Peyer's patch (tissue), 4 donors: ENCODE measurements around the gene RTN4IP1. TPM values are rescaled to one million over a fixed set of nuclear protein-coding genes. Genes with fewer than 3 reads are reported as not detected.

Source experiments
- DNase-seq, 3 donors: peaks; one replicate each; pipeline ENCODE4 v3.0.0-alpha.2; 2017 to 2019
- H3K27ac ChIP-seq, 4 donors: fragments of 200-600 bp; sonication (generic); one replicate each; pipeline ENCODE4 v1.5.1; 2016 to 2019
- H3K27me3 ChIP-seq, 2 donors: fragments of 200-600 bp; sonication (generic); one replicate each; pipeline ENCODE4 v1.5.1; 2019
- H3K36me3 ChIP-seq, 3 donors: fragments of 200-600 bp; sonication (generic); one replicate each; pipeline ENCODE4 v1.5.1; 2016 to 2019
- H3K4me1 ChIP-seq, 4 donors: fragments of 200-600 bp; sonication (generic); one replicate each; pipeline ENCODE4 v1.5.1; 2016 to 2019
- H3K4me3 ChIP-seq, 4 donors: fragments of 200-600 bp; sonication (generic); 1 replicate in 3 of 4; 2 replicates in 1 of 4; pipeline ENCODE4 v1.5.1; 2016 to 2019; ENCODE audit warnings: mild to moderate bottlenecking in 1 of 4
- H3K9me3 ChIP-seq, 4 donors: fragments of 200-600 bp; sonication (generic); one replicate each; pipeline ENCODE4 v1.5.1; 2016 to 2019; ENCODE audit warnings: mild to moderate bottlenecking in 1 of 4
- POLR2A ChIP-seq, 2 donors: fragments of 450-650 bp; IDR thresholded peaks; one replicate each; pipeline ENCODE4 v1.5.1; 2017; ENCODE audit warnings: antibody characterized with exemption in 2 of 2, mild to moderate bottlenecking in 2 of 2, moderate library complexity in 2 of 2
- total RNA-seq, 4 donors: library from RNA; depleted of rRNA; stranded (reverse); fragments of >200 nt; gene quantifications; one replicate each; pipeline ENCODE4 v1.1.0, GENCODE V29; 2016
- TF ChIP-seq, protein P1 (sequence below), 6 experiments: fragments of 450-650 bp in 4 of 6; fragments of 200-600 bp in 2 of 6; sonication (generic) in 1 of 6; IDR thresholded peaks; one replicate each; pipeline ENCODE4 v1.5.1; 2017 to 2019; ENCODE audit warnings: antibody characterized with exemption in 6 of 6, mild to moderate bottlenecking in 3 of 6, moderate library complexity in 1 of 6

The RTN4IP1 gene
- total RNA-seq, 4 donors from 2014 or later: 4.1 to 6.3 (median 5.1) TPM

DNA sequence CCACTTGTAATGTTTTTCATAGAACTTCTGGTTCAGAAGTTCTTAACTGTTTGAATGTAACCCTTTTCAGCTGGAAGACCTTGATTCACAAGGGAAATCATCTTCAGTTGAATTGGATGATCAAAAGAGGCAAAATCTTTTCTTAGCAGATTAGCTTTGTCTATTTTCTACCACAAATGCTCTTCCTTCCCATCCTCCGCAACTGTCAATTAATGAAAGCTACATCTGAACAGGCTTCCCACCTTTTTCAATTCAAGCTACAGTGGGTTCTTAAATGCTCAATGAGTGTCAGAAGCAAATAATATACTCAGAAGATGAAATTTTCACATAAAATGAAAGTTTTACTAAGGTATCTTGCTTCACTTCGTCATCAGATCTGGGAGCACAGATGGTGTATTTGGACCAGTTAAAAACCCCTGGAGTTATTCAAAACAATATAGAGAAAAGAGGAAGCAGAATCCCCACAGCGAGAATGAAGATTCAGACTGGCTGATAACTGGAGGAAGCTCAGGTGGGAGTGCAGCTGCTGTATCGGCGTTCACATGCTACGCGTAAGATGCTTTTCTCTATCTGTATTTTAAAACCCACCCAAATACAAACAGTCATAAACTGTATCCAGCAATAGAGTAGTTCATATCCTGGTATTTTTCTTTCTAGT lies 19.5 kb upstream of the RTN4IP1 start:
- Histone ChIP-seq H3K4me3 (peak overlapping the region in 2 of 4 donors; percentile 3 to 32), H3K4me1 (no peaks in the 10 kb centered on the region), H3K27ac (peak overlapping the region in 2 of 4 donors; percentile 65 to 75), H3K27me3 (no peaks in the 10 kb centered on the region), H3K36me3 (peaks cover 0 to 62% (median 2%) of the 10 kb centered on the region in 3 donors), H3K9me3 (no peaks in the 10 kb centered on the region)
- DNase-seq: peak in 2 of 3 donors; percentile 59 to 68
- TF ChIP-seq POLR2A (IDR thresholded peaks at IDR 0.05): no peak

DNA sequence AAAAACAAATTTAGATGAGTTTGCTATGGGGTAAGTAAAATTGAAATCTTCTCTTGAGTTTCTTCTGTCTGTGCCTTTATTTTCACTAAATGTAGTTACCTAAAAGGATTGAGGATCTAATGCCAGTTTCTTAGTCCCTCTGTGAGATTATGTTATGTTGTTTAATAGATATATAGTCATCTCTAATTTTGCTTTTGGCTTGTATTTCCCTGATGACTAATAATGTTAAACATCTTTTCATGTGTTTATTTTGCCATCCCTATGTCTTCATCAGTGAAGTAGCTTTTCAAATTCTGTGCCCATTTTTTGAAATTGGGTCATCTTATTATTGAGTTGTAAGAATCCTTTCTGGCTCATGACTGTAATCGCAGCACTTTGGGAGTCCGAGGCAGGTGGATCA lies 13.8 kb upstream of the RTN4IP1 start:
- no peaks in the 10 kb centered on the region for H3K27me3 ChIP-seq
- H3K36me3 ChIP-seq: peaks cover 0 to 53% (median 0%) of the 10 kb centered on the region in 3 donors
- H3K27ac ChIP-seq: no peak overlapping the region
- H3K4me3 ChIP-seq: no peak overlapping the region
- H3K9me3 ChIP-seq: no peaks in the 10 kb centered on the region
- TF ChIP-seq, protein P1, sequence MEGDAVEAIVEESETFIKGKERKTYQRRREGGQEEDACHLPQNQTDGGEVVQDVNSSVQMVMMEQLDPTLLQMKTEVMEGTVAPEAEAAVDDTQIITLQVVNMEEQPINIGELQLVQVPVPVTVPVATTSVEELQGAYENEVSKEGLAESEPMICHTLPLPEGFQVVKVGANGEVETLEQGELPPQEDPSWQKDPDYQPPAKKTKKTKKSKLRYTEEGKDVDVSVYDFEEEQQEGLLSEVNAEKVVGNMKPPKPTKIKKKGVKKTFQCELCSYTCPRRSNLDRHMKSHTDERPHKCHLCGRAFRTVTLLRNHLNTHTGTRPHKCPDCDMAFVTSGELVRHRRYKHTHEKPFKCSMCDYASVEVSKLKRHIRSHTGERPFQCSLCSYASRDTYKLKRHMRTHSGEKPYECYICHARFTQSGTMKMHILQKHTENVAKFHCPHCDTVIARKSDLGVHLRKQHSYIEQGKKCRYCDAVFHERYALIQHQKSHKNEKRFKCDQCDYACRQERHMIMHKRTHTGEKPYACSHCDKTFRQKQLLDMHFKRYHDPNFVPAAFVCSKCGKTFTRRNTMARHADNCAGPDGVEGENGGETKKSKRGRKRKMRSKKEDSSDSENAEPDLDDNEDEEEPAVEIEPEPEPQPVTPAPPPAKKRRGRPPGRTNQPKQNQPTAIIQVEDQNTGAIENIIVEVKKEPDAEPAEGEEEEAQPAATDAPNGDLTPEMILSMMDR (IDR thresholded peaks at IDR 0.05): no peak
- TF ChIP-seq POLR2A (IDR thresholded peaks at IDR 0.05): no peak
- no peak for DNase-seq
- H3K4me1 ChIP-seq: no peaks in the 10 kb centered on the region

DNA sequence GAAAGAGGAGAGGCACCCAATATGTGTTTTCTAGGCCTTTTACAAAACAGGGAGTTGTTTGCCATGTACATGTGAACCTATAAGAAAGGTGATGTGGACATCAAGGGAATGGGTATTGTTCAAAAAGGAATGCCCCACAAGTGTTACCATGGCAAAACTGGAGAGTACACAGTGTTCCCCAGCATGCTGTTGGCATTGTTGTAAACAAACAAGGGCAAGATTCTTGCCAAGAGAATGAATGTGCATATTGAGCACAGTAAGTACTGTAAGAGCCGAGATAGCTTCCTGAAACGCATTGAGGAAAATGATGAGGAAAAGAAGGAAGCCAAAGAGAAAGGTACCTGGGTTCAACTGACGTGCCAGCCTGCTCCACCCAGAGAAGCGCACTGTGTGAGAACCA lies 13.2 kb upstream of the RTN4IP1 start:
- no peak for DNase-seq
- Histone ChIP-seq H3K36me3 (peaks cover 0 to 51% (median 0%) of the 10 kb centered on the region in 3 donors), H3K9me3 (no peaks in the 10 kb centered on the region), H3K27me3 (no peaks in the 10 kb centered on the region), H3K27ac (no peak overlapping the region), H3K4me3 (no peak overlapping the region), H3K4me1 (no peaks in the 10 kb centered on the region)
- TF ChIP-seq POLR2A (IDR thresholded peaks at IDR 0.05): no peak
- TF ChIP-seq, protein P1 (IDR thresholded peaks at IDR 0.05): no peak

DNA sequence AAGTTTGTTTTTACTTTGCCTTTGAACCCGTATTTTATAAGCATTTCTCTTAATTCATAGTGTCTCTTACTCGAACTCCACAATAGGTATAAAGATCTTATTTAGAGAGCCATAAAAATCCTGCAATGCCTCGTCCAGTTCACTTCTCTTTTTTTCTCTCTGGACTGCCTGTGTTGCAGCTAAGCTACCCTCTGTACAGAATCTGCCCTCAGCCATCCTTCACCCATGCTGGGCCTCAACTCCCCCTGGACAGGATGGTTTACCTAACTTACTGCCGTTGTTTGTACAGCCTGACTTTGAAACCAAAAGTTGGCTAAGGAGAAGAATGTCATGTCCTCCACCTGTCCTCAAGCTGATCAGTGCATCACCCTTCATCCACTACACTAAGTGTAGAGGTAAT lies 10.5 kb upstream of the RTN4IP1 start:
- H3K4me3 ChIP-seq: no peak overlapping the region
- TF ChIP-seq POLR2A (IDR thresholded peaks at IDR 0.05): no peak
- TF ChIP-seq, protein P1 (IDR thresholded peaks at IDR 0.05): no peak
- DNase-seq: no peak

DNA sequence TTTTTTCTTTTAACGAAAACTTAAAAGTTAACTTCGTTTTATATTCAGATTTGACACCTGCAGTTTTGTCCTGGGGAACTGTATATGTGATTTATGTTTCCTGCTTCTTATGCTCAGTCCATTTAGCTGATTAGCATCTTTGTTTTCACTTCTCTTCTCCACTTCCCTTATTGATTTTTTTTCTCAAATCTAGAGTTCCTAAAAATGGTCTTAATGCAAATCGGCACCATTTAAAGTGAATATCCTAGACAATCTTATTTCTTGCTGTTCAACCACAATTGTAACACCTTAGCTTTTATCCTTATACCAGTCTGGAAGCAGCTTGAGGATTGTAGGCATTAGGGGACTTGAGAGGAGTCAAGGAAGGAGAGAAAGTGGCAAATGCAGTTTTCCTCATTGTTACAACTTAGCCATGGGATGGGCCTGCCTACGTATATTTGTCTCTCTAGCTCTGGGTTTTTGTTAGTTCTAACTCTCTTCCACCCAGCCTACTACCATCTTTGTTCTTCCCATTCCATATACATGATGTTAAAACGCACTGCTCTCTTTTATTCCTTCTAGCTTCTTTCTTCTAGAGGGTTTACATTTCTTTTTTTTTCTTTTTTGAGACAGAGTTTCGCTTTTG lies 8.5 kb upstream of the RTN4IP1 start:
- Histone ChIP-seq H3K4me1 (no peaks in the 10 kb centered on the region), H3K36me3 (peaks cover 0 to 21% (median 0%) of the 10 kb centered on the region in 3 donors), H3K27me3 (no peaks in the 10 kb centered on the region), H3K27ac (peak overlapping the region in 2 of 4 donors; percentile 63 to 80), H3K9me3 (no peaks in the 10 kb centered on the region), H3K4me3 (no peak overlapping the region)
- TF ChIP-seq POLR2A (IDR thresholded peaks at IDR 0.05): no peak
- TF ChIP-seq, protein P1 (IDR thresholded peaks at IDR 0.05): no peak
- no peak for DNase-seq

More for the DNA sequence above, 10.5 kb upstream of the RTN4IP1 start:
- Histone ChIP-seq H3K27ac (peak overlapping the region in 1 of 4 donors; percentile 22), H3K4me1 (no peaks in the 10 kb centered on the region), H3K36me3 (peaks cover 0 to 41% (median 0%) of the 10 kb centered on the region in 3 donors), H3K27me3 (no peaks in the 10 kb centered on the region), H3K9me3 (no peaks in the 10 kb centered on the region)

DNA sequence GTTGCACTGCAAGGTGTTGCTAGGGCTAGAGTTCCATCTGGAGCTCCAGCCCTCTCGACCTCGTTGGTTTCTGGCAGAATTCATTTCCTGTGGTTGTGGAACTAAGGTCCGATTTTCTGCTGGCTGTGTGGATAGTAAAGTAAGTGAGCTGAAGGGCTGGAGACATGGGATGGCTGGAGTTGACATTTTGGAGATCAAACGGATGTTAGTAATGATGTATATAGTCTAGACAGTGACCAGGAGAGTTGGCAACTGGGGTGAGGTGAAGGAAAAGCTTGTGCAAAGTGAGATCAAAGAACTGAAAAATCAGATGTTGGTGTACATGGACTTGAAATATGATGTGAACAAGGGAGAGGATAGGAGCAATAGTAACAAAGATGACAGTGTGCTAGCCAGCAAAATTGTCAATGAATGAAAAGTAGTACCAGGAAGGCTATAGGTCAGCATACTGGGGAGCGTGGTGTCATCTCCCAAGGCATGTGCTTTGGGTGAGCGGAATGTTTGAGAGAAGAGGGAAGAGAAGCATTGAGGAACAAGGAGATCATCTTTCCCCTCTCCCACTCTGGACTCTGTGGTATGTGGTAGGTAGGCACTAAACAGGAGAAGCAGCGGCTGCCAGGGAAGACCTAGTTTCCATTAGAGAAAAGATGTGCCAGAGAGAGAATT lies 7.9 kb upstream of the RTN4IP1 start:
- DNase-seq: no peak
- H3K9me3 ChIP-seq: no peaks in the 10 kb centered on the region
- H3K27me3 ChIP-seq: no peaks in the 10 kb centered on the region
- H3K4me3 ChIP-seq: no peak overlapping the region
- no peak for TF ChIP-seq POLR2A (IDR thresholded peaks at IDR 0.05)
- TF ChIP-seq, protein P1 (IDR thresholded peaks at IDR 0.05): no peak
- peak overlapping the region in 2 of 4 donors; percentile 63 to 80 for H3K27ac ChIP-seq
- H3K4me1 ChIP-seq: no peaks in the 10 kb centered on the region
- peaks cover 0 to 14% (median 0%) of the 10 kb centered on the region in 3 donors for H3K36me3 ChIP-seq
